ENCODE data around the gene PTGIR. TPM values are rescaled to one million over a fixed set of nuclear protein-coding genes. Genes with fewer than 3 reads are reported as not detected.

The PTGIR gene
- total RNA-seq, 1 experiment from 2014 or later: not detected

GRCh38 chr19:46607448-46607841, 17.4 kb downstream of the PTGIR start:
- no peak for DNase-seq (ENCODE audit: low spot score)
- ChIA-PET CTCF (no interaction called here), POLR2A (ENCODE audit: low non-redundant PET) (no interaction called here)
- Histone ChIP-seq H3K27ac (ENCODE audit: low read depth, low read length, poor library complexity, severe bottlenecking) (no peak overlapping the region), H3K36me3 (ENCODE audit: insufficient read depth, low read length, poor library complexity, severe bottlenecking) (peaks cover 51% of the 10 kb centered on the region), H3K27me3 (replicated peaks; ENCODE audit: insufficient read depth, low read depth, low read length, poor library complexity) (no peaks in the 10 kb centered on the region), H3K4me1 (ENCODE audit: insufficient read depth, low read length, poor library complexity, severe bottlenecking) (peaks cover 10% of the 10 kb centered on the region), H3K4me3 (ENCODE audit: low read depth, low read length, poor library complexity, severe bottlenecking) (no peak overlapping the region), H3K9me3 (ENCODE audit: low read depth, low read length, poor library complexity, severe bottlenecking) (no peaks in the 10 kb centered on the region)
- BruUV-seq (replicated peaks): no TSS peak
- TF ChIP-seq, protein P1, sequence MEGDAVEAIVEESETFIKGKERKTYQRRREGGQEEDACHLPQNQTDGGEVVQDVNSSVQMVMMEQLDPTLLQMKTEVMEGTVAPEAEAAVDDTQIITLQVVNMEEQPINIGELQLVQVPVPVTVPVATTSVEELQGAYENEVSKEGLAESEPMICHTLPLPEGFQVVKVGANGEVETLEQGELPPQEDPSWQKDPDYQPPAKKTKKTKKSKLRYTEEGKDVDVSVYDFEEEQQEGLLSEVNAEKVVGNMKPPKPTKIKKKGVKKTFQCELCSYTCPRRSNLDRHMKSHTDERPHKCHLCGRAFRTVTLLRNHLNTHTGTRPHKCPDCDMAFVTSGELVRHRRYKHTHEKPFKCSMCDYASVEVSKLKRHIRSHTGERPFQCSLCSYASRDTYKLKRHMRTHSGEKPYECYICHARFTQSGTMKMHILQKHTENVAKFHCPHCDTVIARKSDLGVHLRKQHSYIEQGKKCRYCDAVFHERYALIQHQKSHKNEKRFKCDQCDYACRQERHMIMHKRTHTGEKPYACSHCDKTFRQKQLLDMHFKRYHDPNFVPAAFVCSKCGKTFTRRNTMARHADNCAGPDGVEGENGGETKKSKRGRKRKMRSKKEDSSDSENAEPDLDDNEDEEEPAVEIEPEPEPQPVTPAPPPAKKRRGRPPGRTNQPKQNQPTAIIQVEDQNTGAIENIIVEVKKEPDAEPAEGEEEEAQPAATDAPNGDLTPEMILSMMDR (conservative IDR thresholded peaks at IDR 0.05; ENCODE audit: low read depth, low read length): no peak
- no peak for TF ChIP-seq EZH2 (IDR thresholded peaks at IDR 0.05; ENCODE audit: borderline replicate concordance, low read depth, low read length, poor library complexity, severe bottlenecking)
- intact Hi-C loops (cut with micrococcal nuclease; ENCODE audit: unreplicated experiment): no loop called here

GRCh38 chr19:46606681-46607447, 18.0 kb downstream of the PTGIR start:
- no TSS peak for BruUV-seq (replicated peaks)
- Histone ChIP-seq H3K4me3 (ENCODE audit: low read depth, low read length, poor library complexity, severe bottlenecking) (no peak overlapping the region), H3K27me3 (replicated peaks; ENCODE audit: insufficient read depth, low read depth, low read length, poor library complexity) (no peaks in the 10 kb centered on the region), H3K9me3 (ENCODE audit: low read depth, low read length, poor library complexity, severe bottlenecking) (no peaks in the 10 kb centered on the region), H3K36me3 (ENCODE audit: insufficient read depth, low read length, poor library complexity, severe bottlenecking) (peaks cover 51% of the 10 kb centered on the region), H3K4me1 (ENCODE audit: insufficient read depth, low read length, poor library complexity, severe bottlenecking) (peaks cover 10% of the 10 kb centered on the region), H3K27ac (ENCODE audit: low read depth, low read length, poor library complexity, severe bottlenecking) (no peak overlapping the region)
- CTCF ChIA-PET: no interaction called here
- TF ChIP-seq EZH2 (IDR thresholded peaks at IDR 0.05; ENCODE audit: borderline replicate concordance, low read depth, low read length, poor library complexity, severe bottlenecking): no peak
- TF ChIP-seq, protein P1 (conservative IDR thresholded peaks at IDR 0.05; ENCODE audit: low read depth, low read length): no peak
- no peak for DNase-seq (ENCODE audit: low spot score)
- intact Hi-C loops (cut with micrococcal nuclease; ENCODE audit: unreplicated experiment): no loop called here
- POLR2A ChIA-PET (ENCODE audit: low non-redundant PET): no interaction called here

- no TSS peak for BruUV-seq (replicated peaks)
- no peak overlapping the region for H3K4me3 ChIP-seq (ENCODE audit: low read depth, low read length, poor library complexity, severe bottlenecking)
- no peaks in the 10 kb centered on the region for H3K27me3 ChIP-seq (replicated peaks; ENCODE audit: insufficient read depth, low read depth, low read length, poor library complexity)
- H3K9me3 ChIP-seq (ENCODE audit: low read depth, low read length, poor library complexity, severe bottlenecking): no peaks in the 10 kb centered on the region
- ChIA-PET CTCF (no interaction called here), POLR2A (ENCODE audit: low non-redundant PET) (no interaction called here)
- TF ChIP-seq EZH2 (IDR thresholded peaks at IDR 0.05; ENCODE audit: borderline replicate concordance, low read depth, low read length, poor library complexity, severe bottlenecking): no peak
- intact Hi-C loops (cut with micrococcal nuclease; ENCODE audit: unreplicated experiment): no loop called here
- H3K36me3 ChIP-seq (ENCODE audit: insufficient read depth, low read length, poor library complexity, severe bottlenecking): peaks cover 51% of the 10 kb centered on the region
- no peak for DNase-seq (ENCODE audit: low spot score)
- H3K4me1 ChIP-seq (ENCODE audit: insufficient read depth, low read length, poor library complexity, severe bottlenecking): peaks cover 10% of the 10 kb centered on the region
- H3K27ac ChIP-seq (ENCODE audit: low read depth, low read length, poor library complexity, severe bottlenecking): no peak overlapping the region
These were observed 18.9 kb downstream of the PTGIR start for GRCh38 chr19:46606019-46606418.

Data from A673 (cell line).